Endothelial cell of umbilical vein (primary cell): ENCODE data around the gene PDSS2. TPM values are rescaled to one million over a fixed set of nuclear protein-coding genes. Genes with fewer than 3 reads are reported as not detected.

Experiments
- BruUV-seq: library from RNA; stranded (reverse); fragments of 400-500 nt; replicated peaks from 2 replicates; lab custom pipeline; 2021; lab: Mats Ljungman, UMichigan
- CTCF ChIA-PET: fragments of 300-600, 350-600 bp; sonication (Branson Sonifier 250); formaldehyde crosslinking; loops from one replicate; lab custom pipeline; 2021; ENCODE audit warnings: antibody characterized with exemption, inconsistent platforms; lab: Charles Lee
- POLR2A ChIA-PET: fragments of 300-600, 350-600 bp; sonication (Branson Sonifier 250); formaldehyde crosslinking; loops from one replicate; lab custom pipeline; 2021; ENCODE audit warnings: antibody characterized with exemption, inconsistent platforms; lab: Charles Lee
- DNase-seq: peaks from one replicate; pipeline ENCODE4 v3.0.0-alpha.2; 2011; ENCODE audit warnings: low read depth, low spot score
- FAIRE-seq: peaks from 2 replicates; lab custom pipeline; 2011; peaks lifted over from hg19 to GRCh38; lab: Jason Lieb, UNC
- H2AFZ ChIP-seq: 2 replicates; pipeline ENCODE4 v1.6.0; 2012; ENCODE audit warnings: low read depth, low read length, control low read depth, inconsistent platforms
- H3K27ac ChIP-seq: 2 replicates; pipeline ENCODE4 v1.5.1; 2011; ENCODE audit warnings: low read depth, mild to moderate bottlenecking, control low read depth, low read length, moderate library complexity; ENCODE audit not compliant: insufficient read depth
- H3K27me3 ChIP-seq, 2 experiments: 2 replicates each; pipeline versions ENCODE4 v1.6.0 to v1.6.1; 2011; ENCODE audit warnings: low read length in 2 of 2, mixed read lengths in 1 of 2; ENCODE audit not compliant: control insufficient read depth in 2 of 2, insufficient read depth in 2 of 2
- H3K36me3 ChIP-seq, 2 experiments: 2 replicates in 1 of 2; 3 replicates in 1 of 2; pipeline ENCODE4 v1.5.1; 2011; ENCODE audit warnings: low read length in 2 of 2, mild to moderate bottlenecking in 1 of 2, moderate library complexity in 1 of 2; ENCODE audit not compliant: control insufficient read depth in 2 of 2, insufficient read depth in 2 of 2; ENCODE audit errors: extremely low read depth in 1 of 2
- H3K4me1 ChIP-seq: 3 replicates; pipeline ENCODE4 v1.5.1; 2011; ENCODE audit warnings: mild to moderate bottlenecking, low read length; ENCODE audit not compliant: control insufficient read depth, insufficient read depth; ENCODE audit errors: extremely low read depth
- H3K4me2 ChIP-seq: 2 replicates; pipeline ENCODE4 v1.6.1; 2011; ENCODE audit warnings: low read length, control low read depth, mixed read lengths; ENCODE audit not compliant: insufficient read depth
- H3K4me3 ChIP-seq, 3 experiments: fragments of 200-600 bp in 1 of 3; sonication (generic), shearing (Covaris generic) in 1 of 3; replicated peaks in 1 of 3; 2 replicates each; pipeline ENCODE4 v1.5.1; 2011 to 2016; ENCODE audit warnings: control low read depth in 3 of 3, low read length in 3 of 3, mild to moderate bottlenecking in 2 of 3, inconsistent platforms in 1 of 3, low read depth in 1 of 3, moderate library complexity in 1 of 3; ENCODE audit not compliant: insufficient read depth in 1 of 3
- H3K79me2 ChIP-seq: 2 replicates; pipeline ENCODE4 v1.6.0; 2012; ENCODE audit warnings: low read length, inconsistent platforms; ENCODE audit not compliant: control insufficient read depth, insufficient read depth
- H3K9ac ChIP-seq: replicated peaks from 2 replicates; pipeline ENCODE3; 2011; ENCODE audit warnings: low read length, control low read depth; ENCODE audit not compliant: insufficient read depth; ENCODE audit errors: extremely low read depth
- H3K9me1 ChIP-seq: replicated peaks from 3 replicates; pipeline ENCODE4 v1.6.0; 2011; ENCODE audit warnings: mild to moderate bottlenecking, low read length; ENCODE audit not compliant: control insufficient read depth, insufficient read depth; ENCODE audit errors: extremely low read depth
- H3K9me3 ChIP-seq: replicated peaks from 2 replicates; pipeline ENCODE4 v1.5.1; 2012; ENCODE audit warnings: low read length, inconsistent platforms; ENCODE audit not compliant: control insufficient read depth, insufficient read depth
- H4K20me1 ChIP-seq: replicated peaks from 2 replicates; pipeline ENCODE3; 2011; ENCODE audit warnings: mild to moderate bottlenecking, low read length; ENCODE audit not compliant: control insufficient read depth, insufficient read depth; ENCODE audit errors: extremely low read depth
- CTCF ChIP-seq, 2 donors: IDR thresholded peaks; 1 replicate in 1 of 2; 2 replicates in 1 of 2; pipeline ENCODE4 v1.5.1; 2011; ENCODE audit warnings: low read length in 2 of 2, mild to moderate bottlenecking in 2 of 2, moderate library complexity in 2 of 2, control low read depth in 1 of 2, inconsistent platforms in 1 of 2, low read depth in 1 of 2; ENCODE audit not compliant: insufficient read depth in 1 of 2; ENCODE audit errors: extremely low read depth in 1 of 2
- EZH2 ChIP-seq: IDR thresholded peaks from 2 replicates; pipeline ENCODE4 v1.6.1; 2012; ENCODE audit warnings: borderline replicate concordance, low read depth, mild to moderate bottlenecking, moderate library complexity, low read length, inconsistent platforms; ENCODE audit not compliant: severe bottlenecking
- FOS ChIP-seq: IDR thresholded peaks from 2 replicates; pipeline ENCODE4 v1.6.1; 2011; ENCODE audit warnings: mild to moderate bottlenecking, low read length, moderate library complexity, borderline replicate concordance; ENCODE audit not compliant: insufficient read depth
- GATA2 ChIP-seq: IDR thresholded peaks from 2 replicates; pipeline ENCODE4 v1.7.0; 2011; ENCODE audit warnings: low read depth, mild to moderate bottlenecking, moderate library complexity, mixed read lengths, low read length; ENCODE audit not compliant: insufficient read length, insufficient read depth
- JUN ChIP-seq: IDR thresholded peaks from 2 replicates; pipeline ENCODE4 v1.6.1; 2011; ENCODE audit warnings: borderline replicate concordance, low read depth; ENCODE audit not compliant: insufficient read length, insufficient read depth
- MAX ChIP-seq: IDR thresholded peaks from 2 replicates; pipeline ENCODE4 v1.6.1; 2011; ENCODE audit not compliant: insufficient read depth, insufficient read length
- MYC ChIP-seq: IDR thresholded peaks from one replicate; pipeline ENCODE4 v1.6.1; 2011; ENCODE audit warnings: mild to moderate bottlenecking, low read depth, low read length
- POLR2A ChIP-seq: IDR thresholded peaks from 2 replicates; pipeline ENCODE4 v1.6.1; 2012; ENCODE audit warnings: low read depth, mild to moderate bottlenecking, control low read depth, low read length
- POLR2AphosphoS5 ChIP-seq: IDR thresholded peaks from 2 replicates; pipeline ENCODE4 v1.6.1; 2012; ENCODE audit warnings: low read depth, mild to moderate bottlenecking, control low read depth, low read length, moderate library complexity; ENCODE audit not compliant: insufficient read depth
- dilution Hi-C: fragments of 300-500 bp; cut with MboI; formaldehyde crosslinking; loops from one replicate; pipeline ENCODE4 v1.15.0; 2019; ENCODE audit warnings: low sequenced_read_pairs; ENCODE audit not compliant: extremely low pct_ligation_motif_present
- intact Hi-C: fragments of 100-400 bp; cut with micrococcal nuclease; formaldehyde crosslinking; loops from one replicate; pipeline ENCODE4 v1.10.0; 2022
- polyA plus RNA-seq, 4 experiments: library from polyadenylated mRNA; depleted of rRNA in 3 of 4; stranded (reverse) in 3 of 4; unstranded in 1 of 4; fragments of >200 nt; gene quantifications; 2 replicates each; pipeline versions ENCODE4 v1.2.1 to v1.2.3, GENCODE V29; 2011 to 2012; ENCODE audit warnings: missing spikeins in 1 of 4
- total RNA-seq: library from RNA; stranded (reverse); gene quantifications from 2 replicates; pipeline ENCODE4 v1.2.3, GENCODE V29; 2021

The PDSS2 gene
- total and polyA plus RNA-seq, 2 donors (not counting 3 experiments of a cell fraction or from before 2014, with no cell fraction given): 7.6 to 9.3 TPM

- CTCF ChIA-PET: interaction anchor here (1.1 to 1.9 kb wide), 2 partner anchors 178 to 311 kb away, joined by 3 to 7 read pairs; no protein-coding TSS in a partner anchor
- TF ChIP-seq POLR2AphosphoS5 (no peak), POLR2A (no peak), MAX (no peak), GATA2 (no peak), FOS (no peak), MYC (no peak), JUN (no peak), EZH2 (no peak), CTCF (IDR thresholded peaks at IDR 0.05; ENCODE audit: extremely low read depth in 1 of 2, insufficient read depth in 1 of 2, low read depth in 1 of 2, low read length in 2 of 2) (no peak)
- Histone ChIP-seq H3K4me2 (peak overlapping the region; percentile 78), H3K79me2 (no peaks in the 10 kb centered on the region), H3K4me1 (peaks cover 53% of the 10 kb centered on the region), H3K36me3 (no peaks in the 10 kb centered on the region), H3K4me3 (no peak overlapping the region), H3K27ac (peak overlapping the region; percentile 50), H3K9ac (peak overlapping the region; percentile 32), H4K20me1 (no peaks in the 10 kb centered on the region), H2AFZ (peak overlapping the region; percentile 56), H3K27me3 (no peaks in the 10 kb centered on the region), H3K9me1 (no peaks in the 10 kb centered on the region), H3K9me3 (no peaks in the 10 kb centered on the region)
- dilution Hi-C loops: no loop called here
- POLR2A ChIA-PET: no interaction called here
- DNase-seq (no peak), FAIRE-seq (no peak)
- intact Hi-C loops: loop anchor here (10.0 kb wide), 3 partner anchors 381 to 471 kb away; partner anchors contain the start of genes BEND3, MTRES1 and SEC63
- BruUV-seq: no TSS peak
These were observed 36.6 kb upstream of the PDSS2 start for GRCh38 chr6:107495971-107496370.
